NB4 (cell line): ENCODE measurements around the gene P2RY11.

Experiments
- MYC ChIP-seq: IDR thresholded peaks from 2 replicates; pipeline ENCODE4 v1.6.1; 2011; ENCODE audit warnings: low read depth, low read length
- POLR2A ChIP-seq: IDR thresholded peaks from 2 replicates; pipeline ENCODE4 v1.6.1; 2011; ENCODE audit warnings: mild to moderate bottlenecking; ENCODE audit not compliant: insufficient read length; ENCODE audit errors: extremely low read depth
- TF ChIP-seq, protein P1 (sequence below): IDR thresholded peaks from one replicate; pipeline ENCODE4 v1.5.1; 2012; ENCODE audit warnings: low read depth, low read length
- TF ChIP-seq, protein P2 (sequence below): IDR thresholded peaks from 2 replicates; pipeline ENCODE4 v1.6.1; 2011; ENCODE audit warnings: low read depth, low read length

DNA sequence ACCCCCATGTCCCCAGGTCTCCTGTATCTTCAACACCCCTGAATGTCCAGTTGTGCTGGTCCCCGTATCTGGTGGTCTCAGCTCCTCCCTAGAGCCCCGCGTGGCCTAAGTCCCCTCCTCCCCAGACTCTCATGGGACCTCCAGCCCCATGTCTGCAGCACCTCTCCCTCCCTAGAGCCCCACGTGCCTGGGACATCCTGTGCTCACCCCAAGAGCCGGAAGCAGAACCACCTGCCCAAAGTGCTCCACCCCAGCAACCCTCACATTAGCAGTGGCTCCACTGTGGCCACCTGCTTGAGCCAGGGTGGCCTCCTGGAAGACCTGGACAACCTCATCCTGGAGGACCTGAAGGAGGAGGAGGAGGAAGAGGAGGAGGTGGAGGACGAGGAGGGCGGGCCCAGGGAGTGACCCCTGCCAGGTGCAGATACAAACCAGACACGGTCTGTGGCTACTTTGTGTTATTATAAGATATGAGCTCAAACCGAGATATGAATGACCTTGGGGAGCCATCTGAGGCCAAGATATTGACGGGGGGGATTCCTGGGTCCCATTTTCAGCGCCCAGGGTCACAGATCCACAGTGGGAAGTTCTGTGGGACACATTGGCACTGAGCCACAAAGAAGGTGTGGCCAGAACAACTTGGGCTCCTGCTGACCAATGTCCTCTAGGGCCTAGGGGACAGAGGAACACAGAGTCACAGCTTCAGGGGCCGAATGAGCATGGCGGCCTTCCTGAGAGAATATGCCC, 19.4 kb upstream of the P2RY11 start:
- TF ChIP-seq POLR2A (no peak), MYC (no peak)
- TF ChIP-seq, protein P1, sequence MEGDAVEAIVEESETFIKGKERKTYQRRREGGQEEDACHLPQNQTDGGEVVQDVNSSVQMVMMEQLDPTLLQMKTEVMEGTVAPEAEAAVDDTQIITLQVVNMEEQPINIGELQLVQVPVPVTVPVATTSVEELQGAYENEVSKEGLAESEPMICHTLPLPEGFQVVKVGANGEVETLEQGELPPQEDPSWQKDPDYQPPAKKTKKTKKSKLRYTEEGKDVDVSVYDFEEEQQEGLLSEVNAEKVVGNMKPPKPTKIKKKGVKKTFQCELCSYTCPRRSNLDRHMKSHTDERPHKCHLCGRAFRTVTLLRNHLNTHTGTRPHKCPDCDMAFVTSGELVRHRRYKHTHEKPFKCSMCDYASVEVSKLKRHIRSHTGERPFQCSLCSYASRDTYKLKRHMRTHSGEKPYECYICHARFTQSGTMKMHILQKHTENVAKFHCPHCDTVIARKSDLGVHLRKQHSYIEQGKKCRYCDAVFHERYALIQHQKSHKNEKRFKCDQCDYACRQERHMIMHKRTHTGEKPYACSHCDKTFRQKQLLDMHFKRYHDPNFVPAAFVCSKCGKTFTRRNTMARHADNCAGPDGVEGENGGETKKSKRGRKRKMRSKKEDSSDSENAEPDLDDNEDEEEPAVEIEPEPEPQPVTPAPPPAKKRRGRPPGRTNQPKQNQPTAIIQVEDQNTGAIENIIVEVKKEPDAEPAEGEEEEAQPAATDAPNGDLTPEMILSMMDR, result no peak
- TF ChIP-seq, protein P2, sequence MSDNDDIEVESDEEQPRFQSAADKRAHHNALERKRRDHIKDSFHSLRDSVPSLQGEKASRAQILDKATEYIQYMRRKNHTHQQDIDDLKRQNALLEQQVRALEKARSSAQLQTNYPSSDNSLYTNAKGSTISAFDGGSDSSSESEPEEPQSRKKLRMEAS, result no peak
